PC-3 (cell line): Measurements from ENCODE around the gene CAND1. TPM values are rescaled to one million over a fixed set of nuclear protein-coding genes. Genes with fewer than 3 reads are reported as not detected.

Experiments
- ATAC-seq: fragments of 200-7000 bp; cut with Tn5 transposase; 2 replicates; pipeline ENCODE4 v1.9.1; 2020; ENCODE audit warnings: mild to moderate bottlenecking, moderate library complexity
- BruUV-seq: library from RNA; stranded (reverse); fragments of 400-500 nt; replicated peaks from 2 replicates; lab custom pipeline; 2021; lab: Mats Ljungman, UMichigan
- CTCF ChIA-PET: fragments of 300-600 bp; sonication (Branson Sonifier 250); formaldehyde crosslinking; loops from one replicate; lab custom pipeline; 2022; ENCODE audit warnings: antibody characterized with exemption; lab: Charles Lee
- POLR2A ChIA-PET: fragments of 300-600 bp; sonication (Branson Sonifier 250); formaldehyde crosslinking; loops from one replicate; lab custom pipeline; 2022; ENCODE audit warnings: antibody characterized with exemption; ENCODE audit not compliant: unreplicated experiment; lab: Charles Lee
- DNase-seq: peaks from one replicate; pipeline ENCODE4 v3.0.0-alpha.2; 2015
- H2AFZ ChIP-seq: fragments of 300-600 bp; sonication (generic); 2 replicates; pipeline ENCODE4 v1.6.0; 2016; ENCODE audit warnings: antibody characterized with exemption, low read length
- H3F3A ChIP-seq: fragments of 300-600 bp; sonication (generic); one replicate; pipeline ENCODE4 v1.6.0; 2017; ENCODE audit warnings: antibody characterized with exemption, low read length, control low read depth, mild to moderate bottlenecking; ENCODE audit not compliant: unreplicated experiment
- H3K27ac ChIP-seq: fragments of 300-600 bp; sonication (generic); 2 replicates; pipeline ENCODE4 v1.5.1; 2016; ENCODE audit warnings: mild to moderate bottlenecking, low read length
- H3K27me3 ChIP-seq: fragments of 300-600 bp; sonication (generic); 2 replicates; pipeline ENCODE4 v1.6.1; 2016; ENCODE audit warnings: low read length, mixed read lengths
- H3K36me3 ChIP-seq: fragments of 300-600 bp; sonication (generic); 2 replicates; pipeline ENCODE4 v1.6.1; 2016; ENCODE audit warnings: low read depth, mixed run types, low read length, mixed read lengths
- H3K4me1 ChIP-seq: fragments of 300-600 bp; sonication (generic); 2 replicates; pipeline ENCODE4 v1.5.1; 2016; ENCODE audit warnings: low read length; ENCODE audit not compliant: insufficient read depth
- H3K4me2 ChIP-seq: fragments of 300-600 bp; sonication (generic); 2 replicates; pipeline ENCODE4 v1.6.0; 2016; ENCODE audit warnings: low read length
- H3K4me3 ChIP-seq: fragments of 300-600 bp; sonication (generic); 2 replicates; pipeline ENCODE4 v1.5.1; 2016; ENCODE audit warnings: mild to moderate bottlenecking, low read length, mixed read lengths
- H3K79me2 ChIP-seq: fragments of 300-600 bp; sonication (generic); 2 replicates; pipeline ENCODE4 v1.6.1; 2017; ENCODE audit warnings: low read length, mixed read lengths
- H3K9ac ChIP-seq: fragments of 300-600 bp; sonication (generic); 2 replicates; pipeline ENCODE4 v1.6.0; 2016; ENCODE audit warnings: mild to moderate bottlenecking, low read length
- H3K9me2 ChIP-seq: fragments of 300-600 bp; sonication (generic); replicated peaks from 2 replicates; pipeline ENCODE4 v1.6.1; 2016; ENCODE audit warnings: mixed run types, low read length, mixed read lengths
- H3K9me3 ChIP-seq: fragments of 300-600 bp; sonication (generic); 2 replicates; pipeline ENCODE4 v1.6.1; 2016; ENCODE audit warnings: low read length, mixed read lengths
- H4K20me1 ChIP-seq: fragments of 300-600 bp; sonication (generic); 2 replicates; pipeline ENCODE4 v1.6.1; 2016; ENCODE audit warnings: low read length, mixed read lengths
- CTCF ChIP-seq: fragments of 300-600 bp; sonication (generic); conservative IDR thresholded peaks from 2 replicates; pipeline ENCODE4 v1.5.1; 2017; ENCODE audit warnings: antibody characterized with exemption, low read depth, mild to moderate bottlenecking, low read length
- EZH2 ChIP-seq: fragments of 300-600 bp; sonication (generic); IDR thresholded peaks from one replicate; pipeline ENCODE4 v1.6.1; 2017; ENCODE audit warnings: antibody characterized with exemption, mild to moderate bottlenecking, low read length; ENCODE audit not compliant: unreplicated experiment
- EZH2phosphoT487 ChIP-seq: fragments of 300-600 bp; sonication (generic); IDR thresholded peaks from 2 replicates; pipeline ENCODE4 v1.6.1; 2018; ENCODE audit warnings: mild to moderate bottlenecking, antibody characterized with exemption, low read length, borderline replicate concordance
- intact Hi-C: fragments of 100-400 bp; cut with micrococcal nuclease; formaldehyde crosslinking; loops from 2 replicates; pipeline ENCODE4 v1.9.0; 2023
- total RNA-seq: library from RNA; depleted of rRNA; stranded (reverse); fragments of >200 nt; gene quantifications from 2 replicates; pipeline ENCODE4 v1.2.3, GENCODE V29; 2014

The CAND1 gene
- total RNA-seq, 1 experiment from 2014 or later: 124 TPM

- Histone ChIP-seq H2AFZ (no peak overlapping the region), H3K4me2 (no peak overlapping the region), H3K9me3 (no peaks in the 10 kb centered on the region), H3K79me2 (no peaks in the 10 kb centered on the region), H4K20me1 (no peaks in the 10 kb centered on the region), H3K9me2 (no peaks in the 10 kb centered on the region), H3F3A (no peaks in the 10 kb centered on the region), H3K36me3 (no peaks in the 10 kb centered on the region), H3K4me3 (no peak overlapping the region), H3K27ac (no peak overlapping the region), H3K9ac (no peak overlapping the region), H3K4me1 (no peaks in the 10 kb centered on the region), H3K27me3 (peaks cover 16% of the 10 kb centered on the region)
- BruUV-seq: no TSS peak
- DNase-seq (peak; percentile 63), ATAC-seq (peak; percentile 51; the same call in 1 of the 2 replicates)
- intact Hi-C loops: loop anchor here (10.0 kb wide), 1 partner anchor 508 kb away; no protein-coding TSS in a partner anchor
- ChIA-PET CTCF (interaction anchor here (0.5 to 1.2 kb wide), 7 partner anchors 20 to 338 kb away, joined by 3 to 5 read pairs (median 3); no protein-coding TSS in a partner anchor), POLR2A (no interaction called here)
- TF ChIP-seq CTCF (peak; percentile 63), EZH2 (no peak)
Observed at GRCh38 chr12:67222302-67222701, 46.9 kb upstream of the CAND1 start.

GRCh38 chr12:67223225-67223624 is 45.9 kb upstream of the CAND1 start:
- ChIA-PET POLR2A (no interaction called here), CTCF (no interaction called here)
- Histone ChIP-seq H3K9me2 (no peaks in the 10 kb centered on the region), H3K4me3 (no peak overlapping the region), H4K20me1 (no peaks in the 10 kb centered on the region), H3K9ac (no peak overlapping the region), H3K79me2 (no peaks in the 10 kb centered on the region), H3K9me3 (no peaks in the 10 kb centered on the region), H3F3A (no peaks in the 10 kb centered on the region), H2AFZ (no peak overlapping the region), H3K4me1 (no peaks in the 10 kb centered on the region), H3K27ac (no peak overlapping the region), H3K27me3 (peaks cover 7% of the 10 kb centered on the region; the same call in 1 of the 2 replicates), H3K4me2 (no peak overlapping the region), H3K36me3 (no peaks in the 10 kb centered on the region)
- intact Hi-C loops: loop anchor here (10.0 kb wide), 1 partner anchor 508 kb away; no protein-coding TSS in a partner anchor
- BruUV-seq: no TSS peak
- no peak for ATAC-seq
- DNase-seq: no peak
- TF ChIP-seq CTCF (no peak), EZH2 (no peak), EZH2phosphoT487 (no peak)

GRCh38 chr12:67237231-67237630 is 31.9 kb upstream of the CAND1 start:
- DNase-seq (peak; percentile 54), ATAC-seq (peak; percentile 72)
- Histone ChIP-seq H3K9me2 (no peaks in the 10 kb centered on the region), H3K27me3 (peaks cover 11% of the 10 kb centered on the region; the same call in 1 of the 2 replicates), H3K79me2 (no peaks in the 10 kb centered on the region), H3K27ac (no peak overlapping the region), H3F3A (no peaks in the 10 kb centered on the region), H3K9me3 (no peaks in the 10 kb centered on the region), H3K9ac (no peak overlapping the region), H2AFZ (no peak overlapping the region), H3K36me3 (no peaks in the 10 kb centered on the region), H3K4me1 (peaks cover 6% of the 10 kb centered on the region; the same call in 1 of the 2 replicates), H3K4me3 (no peak overlapping the region), H3K4me2 (no peak overlapping the region), H4K20me1 (no peaks in the 10 kb centered on the region)
- ChIA-PET CTCF (interaction anchor here (0.5 kb wide), 1 partner anchor 119 kb away, joined by 8 read pairs; no protein-coding TSS in a partner anchor), POLR2A (no interaction called here)
- TF ChIP-seq CTCF: no peak
- TF ChIP-seq EZH2phosphoT487: no peak
- no peak for TF ChIP-seq EZH2
- no TSS peak for BruUV-seq
- intact Hi-C loops: no loop called here
